ENCODE results near the gene MLYCD.

DNA sequence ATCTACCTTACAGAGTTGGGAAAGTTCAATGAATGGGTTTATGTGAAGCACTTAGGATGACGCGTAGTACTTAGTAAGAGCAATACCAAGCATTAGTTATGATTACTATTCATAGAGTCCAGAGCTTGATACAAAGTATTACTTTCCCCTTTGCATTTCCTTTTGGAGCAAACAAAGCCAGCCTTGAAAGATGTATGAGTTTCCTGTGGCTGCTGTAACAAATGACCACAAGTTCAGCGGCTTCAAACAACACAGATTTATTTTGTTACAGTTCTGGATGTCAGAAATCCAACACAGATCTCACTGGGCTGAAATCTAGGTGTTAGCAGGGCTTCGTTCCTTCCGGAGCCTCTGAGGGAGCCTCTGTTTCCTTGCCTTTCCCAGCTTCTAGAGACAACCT, 8.6 kb upstream of the MLYCD start:
- TF ChIP-seq SUZ12 (IDR thresholded peaks at IDR 0.05; ENCODE audit: extremely low read depth, insufficient read depth, insufficient read length), result no peak
- no peak for TF ChIP-seq YY1 (IDR thresholded peaks at IDR 0.05; ENCODE audit: insufficient read depth, insufficient read length)
- TF ChIP-seq ZNF274 (IDR thresholded peaks at IDR 0.05; ENCODE audit: low read depth, low read length), result no peak

Measured in NT2/D1 (cell line).